Neural cell (in vitro differentiated cells): ENCODE results near the gene GMPPB.

Experiments used
- EZH2 ChIP-seq: fragments of 200-600, 300-800 bp; shearing (Covaris generic), sonication (generic); IDR thresholded peaks from 2 replicates; pipeline ENCODE4 v1.6.1; 2014; ENCODE audit warnings: antibody characterized with exemption, low read length, borderline replicate concordance, mild to moderate bottlenecking; ENCODE audit not compliant: insufficient read depth, poor library complexity, severe bottlenecking
- MXI1 ChIP-seq: fragments of 450-650 bp; conservative IDR thresholded peaks from 2 replicates; pipeline ENCODE4 v1.6.1; 2014; ENCODE audit warnings: antibody characterized with exemption, mild to moderate bottlenecking; ENCODE audit not compliant: poor library complexity, severe bottlenecking
- POLR2AphosphoS5 ChIP-seq: IDR thresholded peaks from 2 replicates; pipeline ENCODE4 v1.6.1; 2012
- RAD21 ChIP-seq: fragments of 450-650 bp; conservative IDR thresholded peaks from 2 replicates; pipeline ENCODE4 v1.6.1; 2014; ENCODE audit warnings: antibody characterized with exemption, mild to moderate bottlenecking, moderate library complexity
- TAF1 ChIP-seq: IDR thresholded peaks from 2 replicates; pipeline ENCODE4 v1.6.1; 2012; ENCODE audit warnings: low read depth
- TF ChIP-seq, protein P1 (sequence below): fragments of 450-650 bp; IDR thresholded peaks from 2 replicates; pipeline ENCODE4 v1.5.1; 2014; ENCODE audit warnings: antibody characterized with exemption, mild to moderate bottlenecking, moderate library complexity; ENCODE audit not compliant: poor library complexity, severe bottlenecking
- TF ChIP-seq, protein P2 (sequence below): IDR thresholded peaks from 2 replicates; pipeline ENCODE4 v1.6.1; 2012; ENCODE audit warnings: borderline replicate concordance

DNA sequence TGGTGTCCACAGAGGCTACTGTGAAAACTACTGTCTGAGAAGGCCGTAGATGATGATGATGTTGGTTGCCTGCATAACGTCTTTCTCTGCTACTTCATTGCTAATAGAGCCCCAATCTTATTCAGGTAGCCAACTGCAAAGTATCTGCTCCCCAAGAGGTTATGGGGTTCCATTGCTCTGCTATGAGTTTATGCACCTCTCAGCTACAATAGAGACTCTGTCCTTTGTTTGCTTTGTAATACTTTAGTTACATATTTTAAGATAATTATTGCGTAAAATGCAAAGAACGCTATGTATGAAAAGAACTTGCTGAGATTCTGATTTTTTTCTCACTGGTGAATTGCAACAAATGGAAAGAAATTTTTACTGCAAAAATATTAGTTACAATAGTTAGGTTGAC, 27.8 kb upstream of the GMPPB start:
- TF ChIP-seq, protein P1, sequence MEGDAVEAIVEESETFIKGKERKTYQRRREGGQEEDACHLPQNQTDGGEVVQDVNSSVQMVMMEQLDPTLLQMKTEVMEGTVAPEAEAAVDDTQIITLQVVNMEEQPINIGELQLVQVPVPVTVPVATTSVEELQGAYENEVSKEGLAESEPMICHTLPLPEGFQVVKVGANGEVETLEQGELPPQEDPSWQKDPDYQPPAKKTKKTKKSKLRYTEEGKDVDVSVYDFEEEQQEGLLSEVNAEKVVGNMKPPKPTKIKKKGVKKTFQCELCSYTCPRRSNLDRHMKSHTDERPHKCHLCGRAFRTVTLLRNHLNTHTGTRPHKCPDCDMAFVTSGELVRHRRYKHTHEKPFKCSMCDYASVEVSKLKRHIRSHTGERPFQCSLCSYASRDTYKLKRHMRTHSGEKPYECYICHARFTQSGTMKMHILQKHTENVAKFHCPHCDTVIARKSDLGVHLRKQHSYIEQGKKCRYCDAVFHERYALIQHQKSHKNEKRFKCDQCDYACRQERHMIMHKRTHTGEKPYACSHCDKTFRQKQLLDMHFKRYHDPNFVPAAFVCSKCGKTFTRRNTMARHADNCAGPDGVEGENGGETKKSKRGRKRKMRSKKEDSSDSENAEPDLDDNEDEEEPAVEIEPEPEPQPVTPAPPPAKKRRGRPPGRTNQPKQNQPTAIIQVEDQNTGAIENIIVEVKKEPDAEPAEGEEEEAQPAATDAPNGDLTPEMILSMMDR: no peak
- TF ChIP-seq TAF1 (no peak), RAD21 (no peak), POLR2AphosphoS5 (no peak), EZH2 (no peak), MXI1 (no peak)
- TF ChIP-seq, protein P2, sequence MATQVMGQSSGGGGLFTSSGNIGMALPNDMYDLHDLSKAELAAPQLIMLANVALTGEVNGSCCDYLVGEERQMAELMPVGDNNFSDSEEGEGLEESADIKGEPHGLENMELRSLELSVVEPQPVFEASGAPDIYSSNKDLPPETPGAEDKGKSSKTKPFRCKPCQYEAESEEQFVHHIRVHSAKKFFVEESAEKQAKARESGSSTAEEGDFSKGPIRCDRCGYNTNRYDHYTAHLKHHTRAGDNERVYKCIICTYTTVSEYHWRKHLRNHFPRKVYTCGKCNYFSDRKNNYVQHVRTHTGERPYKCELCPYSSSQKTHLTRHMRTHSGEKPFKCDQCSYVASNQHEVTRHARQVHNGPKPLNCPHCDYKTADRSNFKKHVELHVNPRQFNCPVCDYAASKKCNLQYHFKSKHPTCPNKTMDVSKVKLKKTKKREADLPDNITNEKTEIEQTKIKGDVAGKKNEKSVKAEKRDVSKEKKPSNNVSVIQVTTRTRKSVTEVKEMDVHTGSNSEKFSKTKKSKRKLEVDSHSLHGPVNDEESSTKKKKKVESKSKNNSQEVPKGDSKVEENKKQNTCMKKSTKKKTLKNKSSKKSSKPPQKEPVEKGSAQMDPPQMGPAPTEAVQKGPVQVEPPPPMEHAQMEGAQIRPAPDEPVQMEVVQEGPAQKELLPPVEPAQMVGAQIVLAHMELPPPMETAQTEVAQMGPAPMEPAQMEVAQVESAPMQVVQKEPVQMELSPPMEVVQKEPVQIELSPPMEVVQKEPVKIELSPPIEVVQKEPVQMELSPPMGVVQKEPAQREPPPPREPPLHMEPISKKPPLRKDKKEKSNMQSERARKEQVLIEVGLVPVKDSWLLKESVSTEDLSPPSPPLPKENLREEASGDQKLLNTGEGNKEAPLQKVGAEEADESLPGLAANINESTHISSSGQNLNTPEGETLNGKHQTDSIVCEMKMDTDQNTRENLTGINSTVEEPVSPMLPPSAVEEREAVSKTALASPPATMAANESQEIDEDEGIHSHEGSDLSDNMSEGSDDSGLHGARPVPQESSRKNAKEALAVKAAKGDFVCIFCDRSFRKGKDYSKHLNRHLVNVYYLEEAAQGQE: no peak
